T-helper 1 cell treated with Interleukin-12 subunit alpha and Interleukin-12 subunit beta and Interleukin-4 antibody, amounts not matched to agents 30 μg/mL and 1 μg/mL, for 36 hours (primary cell): ENCODE results near the gene SLCO3A1.
A peak's percentile ranks its signal among the peaks of the same experiment; 100 is the strongest.

Source experiments
- H3K27ac Mint-ChIP-seq: one replicate; pipeline ENCODE4 v1.8.0; 2021; ENCODE audit warnings: mild to moderate bottlenecking, mixed read lengths
- H3K27me3 Mint-ChIP-seq: one replicate; pipeline ENCODE4 v1.8.0; 2021; ENCODE audit warnings: low read depth, mixed read lengths
- H3K36me3 Mint-ChIP-seq: one replicate; pipeline ENCODE4 v1.8.0; 2021; ENCODE audit warnings: low read depth, mixed read lengths
- H3K4me1 Mint-ChIP-seq: one replicate; pipeline ENCODE4 v1.8.0; 2021; ENCODE audit warnings: low read depth, mixed read lengths
- H3K4me3 Mint-ChIP-seq: one replicate; pipeline ENCODE4 v1.8.0; 2021; ENCODE audit warnings: mild to moderate bottlenecking, moderate library complexity, mixed read lengths
- H3K9me3 Mint-ChIP-seq: one replicate; pipeline ENCODE4 v1.8.0; 2021; ENCODE audit warnings: mixed read lengths

SLCO3A1 gene

DNA sequence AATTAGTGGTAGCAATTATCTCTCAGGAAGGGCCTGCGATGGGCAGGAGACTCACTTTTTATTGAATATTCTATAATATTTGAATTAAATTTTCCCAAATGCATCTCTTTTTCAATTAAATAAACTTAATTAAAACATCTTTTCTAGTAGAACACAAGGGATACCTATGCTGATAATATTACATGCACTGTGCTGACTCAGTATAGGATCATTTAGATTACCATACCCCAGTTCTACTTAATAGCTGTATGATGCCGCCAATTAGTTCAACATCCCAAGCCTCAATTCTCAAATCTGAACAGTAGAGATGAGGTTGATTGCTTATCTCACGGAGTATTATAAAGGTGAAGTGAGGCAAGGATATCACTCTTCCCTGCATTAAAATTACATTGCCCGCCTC is 149.2 kb downstream of the SLCO3A1 start:
- Mint-ChIP-seq H3K36me3 (peaks cover 2% of the 10 kb centered on the region), H3K4me1 (peaks cover 6% of the 10 kb centered on the region), H3K27me3 (no peaks in the 10 kb centered on the region), H3K27ac (no peak overlapping the region), H3K4me3 (no peak overlapping the region), H3K9me3 (no peaks in the 10 kb centered on the region)

DNA sequence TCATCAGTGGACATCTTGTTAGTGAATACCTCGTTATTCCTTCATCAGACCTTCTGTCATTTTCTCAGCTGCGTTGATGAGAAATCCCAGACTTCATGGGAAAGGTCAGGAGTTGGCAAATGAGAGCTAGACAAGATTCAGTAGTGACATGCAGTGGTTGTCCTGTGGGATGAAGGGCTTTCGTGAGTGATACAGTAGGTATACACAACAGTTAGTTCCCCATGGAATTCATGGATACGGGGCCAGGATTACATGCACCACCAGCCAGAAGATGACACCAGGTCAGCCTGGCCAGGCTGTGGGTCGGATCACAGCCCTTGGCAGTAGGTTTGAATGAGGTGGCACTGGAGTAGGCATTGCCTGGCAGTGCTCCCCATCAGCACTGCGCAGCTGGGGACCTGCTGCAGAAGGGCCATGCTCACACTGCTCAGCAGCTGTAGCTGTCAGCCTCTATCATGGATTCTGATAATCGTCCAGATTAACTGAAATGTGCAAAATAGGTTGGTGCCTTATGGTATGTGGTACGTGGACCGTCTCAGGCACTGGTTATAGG is 150.1 kb downstream of the SLCO3A1 start:
- H3K9me3 Mint-ChIP-seq = no peaks in the 10 kb centered on the region
- H3K4me3 Mint-ChIP-seq = no peak overlapping the region
- H3K27me3 Mint-ChIP-seq = no peaks in the 10 kb centered on the region
- H3K27ac Mint-ChIP-seq = no peak overlapping the region
- H3K4me1 Mint-ChIP-seq = peaks cover 13% of the 10 kb centered on the region
- peaks cover 2% of the 10 kb centered on the region for H3K36me3 Mint-ChIP-seq

DNA sequence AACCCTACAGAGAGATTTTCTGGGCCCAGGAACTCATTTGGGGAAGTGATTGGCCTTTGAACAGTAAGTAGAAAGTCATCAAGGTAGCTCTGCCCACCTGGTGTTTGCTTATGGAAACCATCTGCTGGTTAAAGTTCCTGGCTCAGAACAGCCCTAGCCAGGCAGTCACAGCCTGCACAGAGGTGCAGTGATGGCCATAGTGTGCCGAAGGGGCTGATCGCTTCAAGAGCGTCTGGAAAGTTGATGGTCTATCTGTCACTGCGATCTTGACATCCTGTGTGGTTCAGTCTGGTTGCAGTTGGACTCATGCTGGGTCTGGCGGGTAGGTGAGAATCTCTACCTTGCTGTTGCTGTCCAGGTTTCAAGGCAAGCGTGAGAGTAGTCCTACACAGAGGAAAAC is 151.6 kb downstream of the SLCO3A1 start:
- Mint-ChIP-seq H3K27me3 (no peaks in the 10 kb centered on the region), H3K27ac (no peak overlapping the region), H3K4me1 (peaks cover 20% of the 10 kb centered on the region), H3K36me3 (peaks cover 2% of the 10 kb centered on the region), H3K4me3 (no peak overlapping the region), H3K9me3 (no peaks in the 10 kb centered on the region)

GRCh38 chr15:92006186-92007028 is 152.9 kb downstream of the SLCO3A1 start:
- H3K9me3 Mint-ChIP-seq = no peaks in the 10 kb centered on the region

DNA sequence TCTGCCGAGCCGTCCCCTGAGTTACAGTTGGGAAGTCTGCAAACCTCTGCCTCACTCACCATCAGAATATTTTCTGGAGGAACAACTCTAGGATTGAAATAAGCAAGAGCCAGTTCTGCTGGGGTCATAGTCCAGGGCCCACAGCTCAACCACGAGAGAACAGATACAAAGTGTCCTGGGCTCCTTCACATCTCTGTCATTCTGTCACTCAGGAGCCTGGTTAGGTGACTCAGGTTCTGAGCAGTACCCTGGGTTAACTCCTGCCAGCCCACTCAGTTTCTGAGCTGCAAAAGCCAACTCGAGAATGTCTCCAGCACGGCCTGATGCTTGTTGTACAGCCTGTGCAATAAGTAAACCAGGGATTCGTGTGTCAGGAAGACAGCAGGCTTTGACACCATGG is 155.7 kb downstream of the SLCO3A1 start:
- Mint-ChIP-seq H3K27me3 (no peaks in the 10 kb centered on the region), H3K9me3 (no peaks in the 10 kb centered on the region), H3K4me3 (no peak overlapping the region), H3K36me3 (peaks cover 2% of the 10 kb centered on the region), H3K27ac (no peak overlapping the region), H3K4me1 (peaks cover 34% of the 10 kb centered on the region)

More at GRCh38 chr15:92006186-92007028, 152.9 kb downstream of the SLCO3A1 start:
- peaks cover 26% of the 10 kb centered on the region for H3K4me1 Mint-ChIP-seq
- H3K4me3 Mint-ChIP-seq = no peak overlapping the region
- no peak overlapping the region for H3K27ac Mint-ChIP-seq
- peaks cover 2% of the 10 kb centered on the region for H3K36me3 Mint-ChIP-seq
- H3K27me3 Mint-ChIP-seq = no peaks in the 10 kb centered on the region

DNA sequence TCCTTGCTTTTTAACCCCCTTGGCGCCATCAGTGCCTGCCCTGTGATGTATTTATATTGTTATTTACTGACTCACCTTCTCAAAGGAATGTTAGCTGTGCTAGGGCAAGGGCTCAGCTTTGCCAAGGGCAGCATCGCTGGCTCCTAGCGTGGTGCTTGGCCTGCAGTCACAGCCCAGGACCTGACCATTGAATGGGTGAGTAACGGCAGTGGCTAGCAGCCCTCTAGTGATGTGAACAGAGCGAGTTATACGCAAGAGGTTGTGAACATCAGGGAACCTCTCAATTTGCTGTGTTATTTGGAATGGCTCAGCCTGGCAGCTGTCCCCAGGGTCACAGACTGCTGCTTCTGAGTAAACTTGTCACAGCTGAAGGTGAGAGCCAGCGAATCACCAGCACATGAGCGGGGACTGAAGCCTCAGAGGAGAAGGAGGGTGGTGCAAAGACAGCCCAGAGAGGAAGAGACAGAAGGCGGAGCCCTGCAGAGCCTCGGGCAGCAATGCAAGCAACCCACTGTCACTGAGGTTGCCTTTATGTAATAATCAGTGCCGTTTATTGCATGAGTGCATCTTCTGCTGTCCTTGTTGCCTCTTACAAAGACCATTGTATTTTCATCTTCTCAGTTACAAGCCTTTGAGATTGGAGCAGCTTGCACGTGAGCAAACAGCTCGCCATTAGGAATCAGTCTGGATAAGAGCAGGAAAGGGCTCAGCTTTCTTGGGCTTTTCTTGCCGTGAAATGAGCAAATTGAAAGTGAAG is 158.3 kb downstream of the SLCO3A1 start:
- Mint-ChIP-seq H3K4me3 (peak overlapping the region; percentile 9), H3K9me3 (no peaks in the 10 kb centered on the region), H3K36me3 (peaks cover 2% of the 10 kb centered on the region), H3K4me1 (peaks cover 31% of the 10 kb centered on the region), H3K27me3 (no peaks in the 10 kb centered on the region), H3K27ac (no peak overlapping the region)

DNA sequence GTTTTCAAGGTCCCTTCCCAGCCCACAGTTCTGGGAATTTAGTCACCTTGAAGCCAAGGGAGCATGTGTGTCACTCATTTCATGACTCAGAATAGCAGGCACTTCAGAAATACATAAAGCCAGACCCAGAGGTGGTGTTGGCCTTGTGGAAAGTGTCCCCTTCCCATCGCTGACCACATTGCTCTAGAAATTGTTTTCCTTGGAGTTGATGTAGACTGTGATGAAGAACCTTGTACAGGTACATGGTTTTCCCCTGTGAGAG is 158.8 kb downstream of the SLCO3A1 start:
- no peaks in the 10 kb centered on the region for H3K27me3 Mint-ChIP-seq

GRCh38 chr15:92012881-92013280 is 159.4 kb downstream of the SLCO3A1 start:
- Mint-ChIP-seq H3K27ac (no peak overlapping the region), H3K9me3 (no peaks in the 10 kb centered on the region), H3K27me3 (no peaks in the 10 kb centered on the region), H3K36me3 (no peaks in the 10 kb centered on the region), H3K4me3 (no peak overlapping the region), H3K4me1 (peaks cover 28% of the 10 kb centered on the region)

More for the DNA sequence above, 158.8 kb downstream of the SLCO3A1 start:
- Mint-ChIP-seq H3K4me1 (peaks cover 29% of the 10 kb centered on the region), H3K27ac (no peak overlapping the region), H3K9me3 (no peaks in the 10 kb centered on the region), H3K4me3 (peak overlapping the region; percentile 9), H3K36me3 (no peaks in the 10 kb centered on the region)

DNA sequence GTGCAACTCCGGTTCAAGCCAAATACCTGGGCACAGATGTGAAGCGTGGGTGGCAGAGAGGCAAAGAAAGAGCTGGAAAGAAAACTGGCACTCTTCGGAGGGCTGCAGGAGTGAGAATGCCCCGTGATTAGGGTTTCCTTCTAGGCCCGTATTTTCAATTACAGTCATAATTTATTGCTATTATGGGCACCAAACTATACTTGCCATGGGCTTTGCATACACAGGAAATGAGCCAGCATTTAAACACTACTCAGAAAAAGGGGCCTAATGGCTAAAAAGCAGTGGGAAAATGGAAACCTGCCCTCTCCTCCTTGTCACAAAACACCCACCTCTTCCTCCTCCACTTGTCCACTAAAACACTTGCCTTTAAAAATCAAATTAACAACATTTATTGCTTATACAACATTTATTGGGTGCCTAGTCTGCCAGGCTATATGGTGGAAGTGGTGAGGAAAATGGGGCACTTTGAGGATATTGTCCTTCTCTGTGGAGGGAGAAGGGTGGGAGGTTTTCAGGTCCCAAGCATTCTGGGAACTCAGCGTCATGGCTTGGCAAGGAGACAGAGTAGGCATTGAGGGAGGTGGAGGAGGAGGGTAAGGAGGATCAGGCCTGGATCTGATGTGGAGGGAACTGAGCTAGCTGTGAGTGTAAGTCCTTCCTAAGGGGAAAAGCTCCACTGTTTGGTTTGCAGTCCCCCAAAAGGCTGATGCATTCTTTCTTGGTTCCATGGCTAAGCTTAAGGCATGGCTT is 160.9 kb downstream of the SLCO3A1 start:
- peaks cover 14% of the 10 kb centered on the region for H3K4me1 Mint-ChIP-seq
- H3K4me3 Mint-ChIP-seq = no peak overlapping the region

DNA sequence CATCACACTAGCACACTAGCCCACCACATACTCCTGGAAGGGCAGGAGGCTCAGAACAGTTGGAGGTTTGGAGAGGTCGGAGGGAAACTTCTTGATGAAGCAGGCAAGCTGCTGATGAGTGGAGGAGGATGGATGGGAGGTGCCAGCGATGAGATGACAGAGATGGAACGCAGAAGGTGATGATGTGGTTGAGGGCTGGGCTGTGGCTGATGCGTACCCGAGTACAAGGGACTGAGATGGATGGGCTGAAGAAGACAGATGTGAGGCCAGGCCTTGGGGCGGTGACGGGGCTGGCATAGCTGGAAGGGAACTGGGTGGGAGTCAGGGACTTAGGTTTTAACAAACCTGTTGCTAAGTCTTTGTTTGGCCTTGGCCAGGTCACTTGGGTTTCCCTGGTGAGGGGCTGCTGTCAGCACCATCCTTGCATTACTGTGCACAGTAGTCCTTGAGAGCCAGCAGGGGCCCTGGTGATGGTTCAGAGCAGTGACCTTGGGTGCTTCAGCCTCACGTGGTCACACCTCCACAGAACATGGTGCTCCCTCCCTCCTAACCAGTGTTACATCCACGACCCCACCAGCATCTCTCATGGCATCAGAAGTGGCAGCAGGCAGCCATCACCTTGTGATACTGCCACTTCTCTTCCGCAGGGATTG is 164.5 kb downstream of the SLCO3A1 start:
- Mint-ChIP-seq H3K9me3 (no peaks in the 10 kb centered on the region), H3K4me1 (peaks cover 3% of the 10 kb centered on the region), H3K27ac (no peak overlapping the region), H3K36me3 (no peaks in the 10 kb centered on the region), H3K4me3 (no peak overlapping the region), H3K27me3 (no peaks in the 10 kb centered on the region)

More for the DNA sequence above, 160.9 kb downstream of the SLCO3A1 start:
- H3K9me3 Mint-ChIP-seq = no peaks in the 10 kb centered on the region
- H3K27me3 Mint-ChIP-seq = no peaks in the 10 kb centered on the region
- H3K27ac Mint-ChIP-seq = no peak overlapping the region
- H3K36me3 Mint-ChIP-seq = no peaks in the 10 kb centered on the region

DNA sequence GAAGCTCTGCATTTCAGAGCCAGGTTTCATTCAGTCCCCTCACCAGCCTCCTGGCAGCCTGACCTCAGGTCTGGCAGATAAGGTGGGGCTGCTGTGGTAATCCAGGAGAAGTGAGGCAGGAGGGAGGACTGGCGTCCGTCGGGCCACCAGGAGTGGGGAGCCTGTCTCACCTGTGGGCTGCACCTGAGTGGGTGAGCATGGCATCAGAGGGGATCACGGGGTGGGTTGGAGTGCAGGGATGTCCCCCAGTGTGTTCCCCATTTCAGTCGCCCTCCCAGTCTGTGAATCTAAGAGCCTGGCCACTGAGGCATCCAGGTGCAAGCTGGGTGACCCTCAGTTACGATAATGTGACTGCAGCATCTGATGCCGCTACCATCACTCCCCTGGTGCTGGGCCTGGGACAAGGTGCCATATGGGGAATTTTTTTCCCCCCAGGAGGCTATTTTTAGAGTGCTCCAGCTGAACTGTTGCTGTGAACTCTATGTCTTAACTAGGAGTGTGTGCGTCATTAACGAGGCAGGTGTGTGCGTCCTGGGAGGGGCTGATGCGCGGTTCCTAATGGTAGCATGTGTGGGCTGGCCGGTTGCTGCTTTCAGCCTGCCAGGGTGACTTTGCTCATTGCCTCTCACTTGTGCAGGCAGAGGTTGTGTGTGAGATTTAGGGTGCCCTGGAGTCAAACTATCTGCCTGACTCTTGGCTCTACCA is 165.2 kb downstream of the SLCO3A1 start:
- Mint-ChIP-seq H3K27ac (no peak overlapping the region), H3K4me1 (peaks cover 3% of the 10 kb centered on the region), H3K36me3 (no peaks in the 10 kb centered on the region), H3K4me3 (no peak overlapping the region), H3K27me3 (no peaks in the 10 kb centered on the region), H3K9me3 (no peaks in the 10 kb centered on the region)

- H3K27ac Mint-ChIP-seq = no peak overlapping the region
- H3K27me3 Mint-ChIP-seq = no peaks in the 10 kb centered on the region
- H3K9me3 Mint-ChIP-seq = no peaks in the 10 kb centered on the region
- H3K4me1 Mint-ChIP-seq = peaks cover 3% of the 10 kb centered on the region
- no peak overlapping the region for H3K4me3 Mint-ChIP-seq
- no peaks in the 10 kb centered on the region for H3K36me3 Mint-ChIP-seq
These were observed 166.2 kb downstream of the SLCO3A1 start for GRCh38 chr15:92019706-92020105.

DNA sequence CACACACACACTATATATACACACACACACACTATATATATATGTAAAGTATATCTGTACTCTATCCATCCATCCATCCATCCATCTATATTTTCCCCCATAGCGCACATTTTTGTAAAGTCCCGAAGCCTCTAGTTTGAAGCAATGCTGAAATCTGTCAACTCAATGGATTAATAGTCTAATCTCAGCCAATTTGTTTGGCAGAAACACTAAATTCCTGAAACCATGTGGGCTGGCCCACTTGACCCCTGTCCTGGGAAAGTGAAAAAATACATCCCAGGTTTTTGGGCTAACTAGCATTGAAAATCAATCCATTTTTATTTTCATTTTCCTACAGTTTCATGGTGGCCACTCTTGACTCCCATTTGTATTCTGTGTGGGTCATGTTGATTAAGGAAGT is 166.7 kb downstream of the SLCO3A1 start:
- H3K4me3 Mint-ChIP-seq = no peak overlapping the region
- H3K4me1 Mint-ChIP-seq = peaks cover 3% of the 10 kb centered on the region
- no peaks in the 10 kb centered on the region for H3K27me3 Mint-ChIP-seq
- no peak overlapping the region for H3K27ac Mint-ChIP-seq
- no peaks in the 10 kb centered on the region for H3K36me3 Mint-ChIP-seq
- no peaks in the 10 kb centered on the region for H3K9me3 Mint-ChIP-seq

GRCh38 chr15:92020804-92021203 is 167.3 kb downstream of the SLCO3A1 start:
- no peak overlapping the region for H3K27ac Mint-ChIP-seq
- peaks cover 3% of the 10 kb centered on the region for H3K4me1 Mint-ChIP-seq
- H3K36me3 Mint-ChIP-seq = no peaks in the 10 kb centered on the region
- H3K9me3 Mint-ChIP-seq = no peaks in the 10 kb centered on the region
- H3K27me3 Mint-ChIP-seq = no peaks in the 10 kb centered on the region
- no peak overlapping the region for H3K4me3 Mint-ChIP-seq
